Parietal lobe (tissue), 2 donors: ENCODE data around the gene ELP5. TPM values are rescaled to one million over a fixed set of nuclear protein-coding genes. Genes with fewer than 3 reads are reported as not detected.

Source experiments
- small RNA-seq: library from RNA; depleted of rRNA; stranded (forward); fragments of <200 nt; gene quantifications from one replicate; pipeline ENCODE3, GENCODE V24; 2014; ENCODE audit warnings: low replicate concordance
- total RNA-seq: library from RNA; depleted of rRNA; stranded (reverse); fragments of >200 nt; gene quantifications from one replicate; pipeline ENCODE4 v1.2.3, GENCODE V29; 2014

Gene ELP5
- total RNA-seq, 1 donor from 2014 or later, result 26.6 TPM

Small RNAs within 50 kb of the gene (small RNA-seq; reads per million reads assigned to genes)
- gene MIR324 (7.6 reads per million, percentile 89 among the genes with 10 or more reads in this experiment), gene RF00019 (not detected)

Other genes with a start within 250 kb of the ELP5 start
- gene RNASEK, start 239.6 kb upstream of the ELP5 start, total RNA-seq, result 16.9 TPM
- 3.1 TPM for gene BCL6B, start 229.2 kb upstream of the ELP5 start, total RNA-seq
- gene SLC16A13, start 216.2 kb upstream of the ELP5 start, total RNA-seq, result 0.31 TPM
- gene SLC16A11, start 208.1 kb upstream of the ELP5 start, total RNA-seq, result not detected
- not detected for gene CLEC10A, start 172.0 kb upstream of the ELP5 start, total RNA-seq
- gene ASGR2, start 137.4 kb upstream of the ELP5 start, total RNA-seq, result not detected
- gene ASGR1, start 72.8 kb upstream of the ELP5 start, total RNA-seq, result 12.5 TPM
- 155 TPM for gene DLG4, start 32.4 kb upstream of the ELP5 start, total RNA-seq
- 147 TPM for gene ACADVL, start 32.3 kb upstream of the ELP5 start, total RNA-seq
- gene DVL2, start 17.7 kb upstream of the ELP5 start, total RNA-seq, result 81.4 TPM
- gene PHF23, start 12.8 kb upstream of the ELP5 start, total RNA-seq, result 25.7 TPM
- gene GABARAP, start 9.8 kb upstream of the ELP5 start, total RNA-seq, result 103 TPM
- 34.1 TPM for gene CTDNEP1, start 481 bp upstream of the ELP5 start, total RNA-seq
- not detected for gene CLDN7, start 10.3 kb downstream of the ELP5 start, total RNA-seq
- gene SLC2A4, start 29.5 kb downstream of the ELP5 start, total RNA-seq, result not detected
- gene YBX2, start 42.4 kb downstream of the ELP5 start, total RNA-seq, result 2.5 TPM
- 132 TPM for gene EIF5A, start 55.4 kb downstream of the ELP5 start, total RNA-seq
- gene GPS2, start 63.1 kb downstream of the ELP5 start, total RNA-seq, result 59.8 TPM
- gene NEURL4, start 77.1 kb downstream of the ELP5 start, total RNA-seq, result 61.0 TPM
- gene ACAP1, start 84.3 kb downstream of the ELP5 start, total RNA-seq, result not detected
- 2.5 TPM for gene KCTD11, start 99.9 kb downstream of the ELP5 start, total RNA-seq
- gene TMEM95, start 102.9 kb downstream of the ELP5 start, total RNA-seq, result not detected
- 1.3 TPM for gene TNK1, start 128.9 kb downstream of the ELP5 start, total RNA-seq
- gene PLSCR3, start 142.3 kb downstream of the ELP5 start, total RNA-seq, result 29.7 TPM
- 42.9 TPM for gene TMEM256, start 151.9 kb downstream of the ELP5 start, total RNA-seq
- gene NLGN2, start 155.6 kb downstream of the ELP5 start, total RNA-seq, result 22.8 TPM
- gene SPEM1, start 168.1 kb downstream of the ELP5 start, total RNA-seq, result not detected
- gene SPEM2, start 173.4 kb downstream of the ELP5 start, total RNA-seq, result not detected
- not detected for gene SPEM3, start 176.6 kb downstream of the ELP5 start, total RNA-seq
- 1.9 TPM for gene TMEM102, start 183.2 kb downstream of the ELP5 start, total RNA-seq
- 13.1 TPM for gene FGF11, start 187.3 kb downstream of the ELP5 start, total RNA-seq
- 15.3 TPM for gene CHRNB1, start 192.8 kb downstream of the ELP5 start, total RNA-seq
- 20.0 TPM for gene ZBTB4, start 227.4 kb downstream of the ELP5 start, total RNA-seq
- gene SLC35G6, start 229.2 kb downstream of the ELP5 start, total RNA-seq, result not detected
- gene POLR2A, start 232.2 kb downstream of the ELP5 start, total RNA-seq, result 106 TPM